G401 (cell line): ENCODE measurements around the gene GRB14. TPM values are rescaled to one million over a fixed set of nuclear protein-coding genes. Genes with fewer than 3 reads are reported as not detected.

Experiments
- DNase-seq: peaks from one replicate; pipeline ENCODE4 v3.0.0-alpha.2; 2015; ENCODE audit warnings: low spot score
- in situ Hi-C: cut with HindIII; loops from 2 replicates; pipeline ENCODE4 v1.10.0; 2016; ENCODE audit warnings: low sequenced_read_pairs, mixed read lengths
- total RNA-seq: library from RNA; depleted of rRNA; stranded (reverse); fragments of >200 nt; shearing (Covaris generic); gene quantifications from 2 replicates; pipeline ENCODE4 v1.2.3, GENCODE V29; 2014

GRB14 gene
- total RNA-seq, 1 experiment from 2014 or later: 3.0 TPM

DNA sequence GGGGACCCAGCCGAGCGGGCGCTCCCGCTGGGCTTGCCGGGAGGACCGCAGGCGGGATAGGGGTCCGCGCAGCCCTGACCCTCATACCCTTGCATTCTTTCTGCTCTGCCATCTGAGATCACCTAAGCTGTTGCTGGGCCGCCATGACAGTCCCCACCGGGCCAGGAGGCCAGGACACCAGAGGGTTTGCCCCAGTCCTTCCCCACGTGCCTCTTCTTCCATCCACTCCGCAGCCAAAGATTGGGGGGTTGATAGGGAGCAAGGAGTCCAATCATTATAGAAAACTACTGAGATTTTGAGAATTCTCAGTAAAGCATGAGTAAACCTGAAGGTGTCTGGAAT, 453 bp upstream of the GRB14 start:
- in situ Hi-C loops: no loop called here
- DNase-seq: no peak

DNA sequence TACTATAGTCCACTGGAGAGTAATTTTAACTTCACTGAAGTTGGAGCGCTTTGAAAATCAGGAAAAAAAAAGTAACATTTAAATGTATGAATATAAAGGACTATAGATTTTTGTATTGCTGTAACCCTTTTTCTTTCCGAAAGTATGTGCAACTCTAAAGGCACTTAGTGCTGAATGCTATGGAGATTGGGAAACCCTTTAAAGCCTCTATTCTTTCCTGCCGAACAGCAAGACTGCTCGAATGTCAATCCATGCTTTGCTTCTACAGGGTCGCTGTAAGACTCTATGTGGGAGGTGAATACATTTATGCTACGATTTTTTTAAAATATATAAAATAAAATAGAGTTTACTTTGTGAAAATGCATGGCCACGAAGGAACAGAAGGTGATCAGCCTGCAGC, 825 bp downstream of the GRB14 start:
- in situ Hi-C loops: no loop called here
- no peak for DNase-seq

DNA sequence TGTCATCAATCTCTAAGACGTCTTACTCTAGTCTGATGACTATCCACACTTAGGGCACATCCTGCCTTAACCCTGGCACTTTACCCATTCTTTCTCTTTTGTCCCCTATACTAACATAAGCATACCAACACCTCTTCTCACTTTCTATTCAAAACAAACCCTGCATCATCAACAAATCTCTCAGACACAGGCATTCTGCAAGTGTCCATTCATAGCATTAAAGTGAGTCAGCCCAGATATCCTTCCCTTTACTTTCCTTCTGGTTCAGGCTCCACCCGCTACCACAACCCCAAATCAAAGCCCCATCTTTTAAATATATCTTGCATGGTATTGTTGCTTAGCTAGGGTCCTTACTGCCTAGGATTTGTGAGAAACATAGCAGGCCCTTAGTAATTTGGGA, 3.8 kb downstream of the GRB14 start:
- no peak for DNase-seq
- in situ Hi-C loops: no loop called here

DNA sequence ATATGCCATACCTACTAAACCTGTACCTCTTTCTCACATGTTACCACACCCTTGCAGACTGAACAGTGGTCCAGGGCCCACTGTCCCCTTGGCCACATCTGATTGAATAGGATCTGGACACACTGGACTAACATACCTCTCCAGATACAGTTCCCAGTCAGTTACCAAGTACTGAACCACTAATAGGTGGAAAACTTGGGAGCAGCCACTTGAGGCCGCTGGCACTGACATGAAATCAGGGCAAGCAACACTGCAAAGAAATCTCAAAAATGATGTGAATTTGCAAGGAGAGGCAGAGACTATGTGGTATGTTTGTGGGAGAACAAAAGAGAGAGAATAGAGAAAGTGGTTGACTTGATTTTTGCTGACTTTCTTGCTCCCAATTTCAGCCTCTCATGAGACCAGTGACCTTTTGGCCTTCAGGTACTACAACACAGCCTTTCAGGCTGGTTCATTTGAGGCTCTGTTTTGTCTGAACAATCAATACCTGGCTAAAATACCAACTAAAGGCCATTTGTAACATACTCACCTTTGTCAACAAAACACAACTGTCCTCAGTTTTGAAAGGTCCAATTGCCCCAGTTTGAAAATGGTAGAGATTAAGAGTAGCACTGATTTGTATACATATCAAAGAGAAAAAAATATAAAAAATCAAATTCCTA, 7.8 kb downstream of the GRB14 start:
- in situ Hi-C loops: no loop called here
- DNase-seq: no peak

- in situ Hi-C loops: no loop called here
- no peak for DNase-seq
Observed at GRCh38 chr2:164609790-164610189, 11.5 kb downstream of the GRB14 start.

DNA sequence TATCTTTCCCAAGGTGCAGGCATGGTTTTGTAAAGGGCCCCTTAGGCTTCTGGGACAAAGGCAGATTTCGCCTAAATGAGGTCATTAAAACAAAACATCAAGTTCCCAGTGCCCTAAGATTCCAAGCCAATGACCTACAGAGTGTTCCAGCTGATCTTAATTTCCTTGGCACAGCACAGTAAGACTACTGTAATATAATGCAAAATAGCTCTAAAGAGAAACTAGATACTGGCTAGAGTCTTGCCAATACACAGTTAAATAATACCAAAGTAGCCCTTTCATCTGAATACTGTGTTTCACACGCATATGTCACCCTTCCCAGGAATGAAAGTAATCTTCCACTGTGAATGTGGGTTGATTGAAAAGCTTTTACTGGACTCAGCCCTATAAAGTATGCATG, 14.7 kb downstream of the GRB14 start:
- in situ Hi-C loops: no loop called here
- DNase-seq: no peak

DNA sequence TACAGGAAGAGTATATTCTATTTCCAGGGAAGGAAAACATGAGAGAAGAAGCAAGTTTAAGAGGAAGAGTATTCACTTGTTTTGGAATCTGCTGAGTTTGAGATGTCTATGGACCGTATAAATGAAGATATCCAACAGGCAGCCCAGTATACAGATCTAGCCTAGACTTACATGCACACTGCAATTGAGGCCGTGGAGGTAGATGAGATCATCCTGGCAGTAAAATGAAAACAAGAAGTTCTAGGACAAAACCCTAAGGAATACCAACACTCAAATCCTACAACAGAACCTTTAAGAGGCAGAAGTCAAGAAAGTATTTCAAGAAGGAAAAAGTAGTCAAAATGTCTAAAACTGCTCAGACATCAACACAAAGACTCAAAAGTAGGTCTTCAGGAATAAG, 16.0 kb downstream of the GRB14 start:
- DNase-seq: no peak
- in situ Hi-C loops: no loop called here

GRCh38 chr2:164600763-164601162, 20.5 kb downstream of the GRB14 start:
- in situ Hi-C loops: no loop called here
- no peak for DNase-seq

DNA sequence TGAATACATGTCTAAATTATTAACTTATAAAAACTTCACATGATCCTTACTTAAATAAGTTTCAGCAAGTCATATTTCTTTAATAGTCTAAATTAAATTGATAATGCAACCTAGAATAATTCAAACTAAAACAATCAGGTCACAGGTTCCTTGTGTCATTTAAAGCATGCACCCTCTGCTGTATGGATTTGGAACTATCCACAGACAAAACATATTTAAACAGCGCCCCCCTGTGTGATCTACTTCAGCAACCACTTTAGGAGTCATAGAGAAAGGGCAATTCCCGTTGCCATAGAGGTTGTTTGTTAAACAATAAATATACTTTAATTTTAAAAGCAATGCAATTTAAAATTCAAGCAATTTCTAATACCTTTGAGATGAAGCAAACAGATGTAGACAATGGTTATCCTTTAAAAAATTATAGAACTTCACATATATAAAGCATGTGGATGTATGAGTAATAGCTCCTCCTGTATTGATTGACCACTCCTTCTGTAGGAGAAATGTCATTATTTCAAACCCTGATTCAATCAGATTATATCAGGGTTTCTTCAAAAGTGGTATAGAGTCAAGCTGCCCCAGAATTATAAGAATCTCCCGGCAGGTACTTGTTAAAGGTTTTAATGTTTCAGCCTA, 21.2 kb downstream of the GRB14 start:
- in situ Hi-C loops: no loop called here
- peak; percentile 25 for DNase-seq

DNA sequence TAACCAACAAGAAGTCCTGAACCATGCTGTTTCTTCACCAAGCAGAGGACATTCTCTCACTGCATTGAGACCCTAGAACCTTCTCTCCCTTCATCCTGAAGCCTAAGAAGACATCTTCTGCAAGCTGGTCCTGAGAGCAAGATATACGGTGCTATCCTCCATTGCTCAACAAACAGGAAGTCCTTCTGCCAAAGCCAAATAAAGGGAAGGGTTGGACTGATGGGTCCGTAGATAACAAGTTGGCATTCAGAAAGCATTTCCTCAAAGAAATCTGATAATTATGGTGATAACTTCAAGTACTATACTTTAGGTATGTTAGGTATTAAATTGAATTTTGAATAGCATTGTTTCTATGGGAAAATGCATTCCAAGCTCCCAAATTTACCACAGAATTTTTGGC, 23.3 kb downstream of the GRB14 start:
- no peak for DNase-seq
- in situ Hi-C loops: no loop called here

GRCh38 chr2:164595031-164595430, 26.3 kb downstream of the GRB14 start:
- no peak for DNase-seq
- in situ Hi-C loops: no loop called here

DNA sequence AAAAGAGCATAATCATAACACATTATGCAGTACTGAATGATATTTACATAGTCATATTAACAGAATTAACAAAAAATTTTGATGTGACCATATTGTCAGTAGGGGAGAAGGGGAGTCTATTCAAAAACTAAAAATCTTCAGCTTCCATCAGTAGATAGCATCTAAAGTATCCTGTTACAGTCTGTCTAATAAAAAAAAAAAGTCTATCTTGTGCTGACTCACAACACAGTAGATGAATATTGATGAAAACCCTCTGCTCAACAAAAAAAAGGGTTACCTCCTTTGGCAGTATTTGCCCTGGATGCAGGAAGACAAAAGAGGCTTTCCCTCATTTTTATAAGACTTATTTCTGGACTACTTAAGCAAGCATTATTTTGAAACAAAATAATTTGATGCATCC, 27.3 kb downstream of the GRB14 start:
- no peak for DNase-seq
- in situ Hi-C loops: no loop called here

GRCh38 chr2:164593541-164593940, 27.7 kb downstream of the GRB14 start:
- DNase-seq: no peak
- in situ Hi-C loops: no loop called here

DNA sequence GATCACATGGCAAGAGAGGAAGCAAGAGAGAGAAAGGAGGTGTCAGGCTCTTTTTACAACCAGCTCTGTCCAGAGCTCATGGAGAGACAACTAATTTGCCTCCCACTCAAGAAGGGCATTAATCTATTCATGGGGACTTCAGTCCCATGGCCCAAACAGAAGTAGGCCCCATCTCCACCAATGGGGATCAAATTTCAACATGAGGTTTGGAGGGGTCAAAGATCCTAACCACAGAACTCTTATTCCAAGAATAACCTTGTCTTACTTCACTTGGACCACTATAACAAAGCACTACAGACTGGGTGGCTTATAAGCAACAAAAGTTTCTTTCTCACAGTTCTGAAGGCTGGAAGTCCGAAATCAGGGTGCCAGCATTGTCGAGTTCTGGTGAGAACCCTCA, 31.8 kb downstream of the GRB14 start:
- no peak for DNase-seq
- in situ Hi-C loops: no loop called here

- in situ Hi-C loops: no loop called here
- no peak for DNase-seq
Observed at GRCh38 chr2:164581050-164581449, 40.2 kb downstream of the GRB14 start.

GRCh38 chr2:164574931-164575330, 46.4 kb downstream of the GRB14 start:
- no peak for DNase-seq

DNA sequence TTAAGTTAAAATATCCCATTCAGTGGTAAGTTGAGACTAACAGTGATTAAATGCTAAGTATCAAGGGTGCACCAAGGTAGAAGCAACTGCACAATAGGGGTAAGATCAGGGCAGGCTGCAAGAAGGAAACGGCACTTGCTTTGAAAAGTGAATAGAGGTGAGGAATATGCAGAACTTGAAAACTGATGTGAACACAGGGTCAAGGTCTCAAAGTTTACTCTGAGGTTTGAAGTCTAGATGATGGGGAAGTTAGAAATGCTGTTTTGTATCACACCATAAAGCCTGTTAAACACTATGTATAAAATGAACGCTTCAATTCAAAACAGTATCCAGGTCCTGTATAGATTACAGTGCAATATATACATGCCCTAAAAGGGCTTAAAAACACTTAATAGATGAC, 50.8 kb downstream of the GRB14 start:
- DNase-seq: no peak
- in situ Hi-C loops: no loop called here

More at GRCh38 chr2:164574931-164575330, 46.4 kb downstream of the GRB14 start:
- in situ Hi-C loops: no loop called here

GRCh38 chr2:164569378-164569777, 51.9 kb downstream of the GRB14 start:
- in situ Hi-C loops: no loop called here
- no peak for DNase-seq

- no peak for DNase-seq
- in situ Hi-C loops: no loop called here
Observed at GRCh38 chr2:164568317-164568716, 53.0 kb downstream of the GRB14 start.

GRCh38 chr2:164567335-164567989, 53.8 kb downstream of the GRB14 start:
- DNase-seq: no peak
- in situ Hi-C loops: no loop called here

DNA sequence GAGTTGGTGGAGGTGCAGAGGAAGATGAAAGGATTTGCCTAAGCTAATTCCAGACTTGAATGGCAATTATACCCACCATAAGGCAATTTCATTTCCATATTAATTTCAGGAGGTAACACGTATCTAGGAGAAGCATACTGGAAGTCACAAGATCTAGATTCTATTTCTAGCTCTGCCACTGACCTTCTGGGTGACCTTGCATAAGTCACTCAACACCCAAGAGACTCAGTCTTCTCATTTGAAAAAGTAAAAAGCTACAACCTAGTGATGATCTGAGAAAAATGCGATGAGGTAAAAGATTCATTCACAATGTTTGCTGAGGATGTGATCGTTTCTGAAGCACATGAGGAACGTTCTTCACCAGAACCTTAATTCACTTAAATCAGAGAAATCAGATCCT, 55.9 kb downstream of the GRB14 start:
- in situ Hi-C loops: no loop called here
- no peak for DNase-seq
